ENCODE data around the gene YJEFN3. TPM values are rescaled to one million over a fixed set of nuclear protein-coding genes. Genes with fewer than 3 reads are reported as not detected.
A peak's percentile ranks its signal among the peaks of the same experiment; 100 is the strongest.

The YJEFN3 gene
- total RNA-seq, 1 experiment from 2014 or later = 1.9 TPM

DNA sequence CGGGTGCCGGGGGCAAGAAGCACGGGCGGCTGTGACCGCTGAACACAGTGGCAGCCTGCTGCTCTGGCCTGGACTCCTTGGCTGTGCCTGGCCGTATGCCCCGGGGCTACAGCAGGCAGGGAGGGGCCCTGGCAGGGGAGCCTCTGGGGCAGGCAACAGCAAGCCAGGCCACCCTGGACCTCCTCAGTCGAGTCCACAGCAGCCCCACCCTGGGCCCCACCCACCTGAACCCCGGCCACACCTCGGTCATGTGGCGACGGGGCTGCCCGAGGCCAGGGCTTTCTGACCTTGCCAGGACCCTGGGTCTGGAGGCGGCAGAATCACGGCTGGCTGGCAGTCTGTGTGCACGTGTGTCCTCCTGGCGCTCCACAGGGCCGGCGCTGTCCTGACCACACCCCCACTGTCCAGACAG, 18.0 kb downstream of the YJEFN3 start:
- H3K36me3 ChIP-seq = no peaks in the 10 kb centered on the region
- H3K9me3 ChIP-seq (replicated peaks) = no peaks in the 10 kb centered on the region
- H3K27ac ChIP-seq = no peak overlapping the region
- H3K4me1 ChIP-seq = no peaks in the 10 kb centered on the region
- no peak overlapping the region for H3K4me3 ChIP-seq
- peaks cover 8% of the 10 kb centered on the region; the same call in 1 of the 2 replicates for H3K27me3 ChIP-seq
- no peak for DNase-seq

DNA sequence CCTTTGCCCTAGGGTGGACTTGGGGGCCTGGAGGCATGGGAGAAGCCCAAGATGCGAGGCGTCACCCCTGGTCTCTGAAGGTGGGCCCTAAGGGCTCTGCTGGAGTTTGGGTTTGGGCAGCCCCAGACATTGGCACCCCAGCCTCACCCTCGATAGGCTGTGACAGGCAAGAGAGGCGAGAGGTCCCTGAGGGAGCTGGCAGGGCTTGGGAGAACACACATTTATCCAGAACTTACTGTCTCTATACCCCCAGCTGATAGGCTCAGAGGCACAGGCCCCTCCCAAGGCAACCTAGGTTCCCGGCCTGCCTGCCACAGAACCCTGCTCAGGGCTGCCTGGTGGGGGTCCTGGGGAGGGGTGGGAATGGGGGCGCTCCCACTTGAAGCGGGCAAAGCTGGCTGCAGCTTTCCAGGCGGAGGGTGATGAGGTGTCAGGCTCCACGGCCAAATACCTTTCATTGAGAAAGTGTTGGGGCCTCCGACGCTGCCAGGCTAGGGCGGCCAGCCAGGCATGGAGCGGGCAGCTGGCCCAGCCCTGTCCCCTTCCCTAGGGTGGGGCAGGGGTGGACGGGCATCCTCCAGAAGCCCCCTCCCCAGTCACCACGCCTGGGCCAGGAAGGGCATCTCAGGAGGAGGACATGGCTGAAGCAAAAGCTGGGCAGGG, 19.1 kb downstream of the YJEFN3 start:
- no peaks in the 10 kb centered on the region for H3K36me3 ChIP-seq
- no peak for DNase-seq
- H3K9me3 ChIP-seq (replicated peaks) = no peaks in the 10 kb centered on the region
- peaks cover 8% of the 10 kb centered on the region; the same call in 1 of the 2 replicates for H3K27me3 ChIP-seq
- H3K27ac ChIP-seq = no peak overlapping the region
- no peak overlapping the region for H3K4me3 ChIP-seq
- no peaks in the 10 kb centered on the region for H3K4me1 ChIP-seq

DNA sequence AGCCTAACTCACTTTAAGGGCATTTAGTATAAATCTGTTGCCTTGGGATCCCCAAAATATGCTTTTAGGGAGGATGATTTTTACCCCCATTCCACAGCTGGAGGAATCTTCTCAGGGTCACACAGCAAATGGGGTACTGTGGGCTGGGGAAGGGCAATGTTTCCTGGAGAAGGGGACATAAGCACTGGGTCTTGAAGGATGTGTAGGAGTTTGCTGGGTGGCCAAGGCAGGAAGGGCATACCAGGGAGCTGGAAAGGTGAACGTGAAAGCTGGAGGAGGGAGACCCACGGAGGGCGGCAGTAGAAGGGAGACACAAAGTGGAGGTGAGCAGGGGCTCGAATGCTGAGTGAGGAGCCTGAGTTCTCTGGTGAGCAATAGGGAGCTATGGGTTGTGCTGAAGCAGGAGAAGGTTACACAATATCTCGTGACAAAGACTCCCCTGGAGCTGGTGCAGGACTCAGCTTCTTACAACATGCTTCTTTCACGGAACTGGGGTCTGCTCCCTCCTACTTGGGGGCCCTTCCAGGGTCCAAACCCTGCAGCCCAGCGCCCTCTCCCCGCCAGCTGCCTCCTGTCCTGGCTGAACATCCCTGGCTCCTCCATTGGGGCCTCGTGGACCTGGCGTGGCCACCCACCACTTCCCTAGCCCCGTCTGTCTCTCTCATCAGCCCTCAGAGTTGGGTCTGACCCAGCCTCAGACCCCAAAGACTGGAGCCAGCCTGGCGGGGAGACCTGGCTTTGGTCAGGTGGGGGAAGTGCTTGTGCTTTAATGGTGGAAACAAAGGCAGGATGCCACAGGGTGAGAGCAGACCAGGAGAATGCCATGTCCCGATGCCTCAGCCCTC, 20.4 kb downstream of the YJEFN3 start:
- Histone ChIP-seq H3K4me1 (no peaks in the 10 kb centered on the region), H3K27ac (no peak overlapping the region)
- no peak for DNase-seq

DNA sequence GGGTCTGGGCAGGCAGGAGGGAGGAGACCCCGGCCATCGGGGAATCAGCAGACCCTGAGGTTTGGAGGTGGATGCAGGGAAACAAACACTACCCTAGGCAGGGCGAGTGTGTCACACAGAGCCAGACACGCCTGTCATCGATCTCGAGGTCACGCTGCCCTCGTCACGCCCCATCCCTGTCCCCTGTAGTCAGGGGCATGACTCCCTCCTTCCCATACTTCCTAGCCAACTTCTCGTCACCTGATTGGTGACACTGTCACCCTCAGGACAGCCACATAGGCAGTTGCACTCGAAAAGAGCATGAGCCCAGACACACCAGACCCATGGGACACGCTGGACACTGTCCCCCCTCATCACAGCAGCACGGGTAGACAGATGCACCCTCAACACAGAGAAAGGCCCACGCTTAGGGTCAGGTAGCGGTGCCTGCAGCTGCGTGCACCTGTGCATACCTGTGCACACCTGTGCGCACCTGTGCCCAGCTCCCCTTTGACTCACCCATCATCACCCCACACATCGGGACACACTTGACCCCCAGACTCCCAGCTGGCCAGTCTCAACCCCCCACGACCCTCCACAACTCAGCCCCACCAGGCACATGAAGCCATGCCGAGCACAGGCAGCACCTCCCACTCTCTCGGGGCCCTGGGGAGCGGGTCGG, 21.2 kb downstream of the YJEFN3 start:
- H3K4me3 ChIP-seq = no peak overlapping the region
- no peaks in the 10 kb centered on the region for H3K36me3 ChIP-seq
- no peaks in the 10 kb centered on the region for H3K4me1 ChIP-seq
- DNase-seq = no peak
- no peak overlapping the region for H3K27ac ChIP-seq
- H3K9me3 ChIP-seq (replicated peaks) = no peaks in the 10 kb centered on the region
- peaks cover 8% of the 10 kb centered on the region; the same call in 1 of the 2 replicates for H3K27me3 ChIP-seq

More for the DNA sequence above, 20.4 kb downstream of the YJEFN3 start:
- Histone ChIP-seq H3K9me3 (replicated peaks) (no peaks in the 10 kb centered on the region), H3K27me3 (peaks cover 8% of the 10 kb centered on the region; the same call in 1 of the 2 replicates), H3K36me3 (no peaks in the 10 kb centered on the region), H3K4me3 (no peak overlapping the region)

DNA sequence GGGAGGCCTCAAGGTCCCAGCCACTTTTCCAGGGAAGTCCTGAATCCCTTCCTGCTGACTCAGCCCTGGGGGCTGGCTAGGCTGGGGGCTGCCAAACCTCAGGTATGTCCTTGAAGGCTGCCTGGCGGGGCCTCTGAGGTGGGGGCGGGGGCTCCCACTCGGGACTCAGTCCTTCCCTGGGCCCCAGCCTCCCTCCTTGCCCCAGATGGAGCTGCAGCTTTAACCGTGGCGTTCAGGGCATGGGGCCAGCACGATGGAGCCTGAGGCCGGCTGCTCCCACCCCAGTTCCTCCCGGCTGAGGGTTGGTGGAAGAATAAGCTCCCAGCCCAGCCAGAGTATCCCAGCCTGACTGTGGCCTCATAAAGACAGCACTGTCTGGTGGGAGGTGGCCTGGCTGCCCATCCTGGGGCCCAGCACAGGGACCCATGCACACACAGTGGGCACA, 21.8 kb downstream of the YJEFN3 start:
- peak in 1 of 2 experiments; percentile 31 for DNase-seq
- H3K27ac ChIP-seq = no peak overlapping the region
- no peaks in the 10 kb centered on the region for H3K36me3 ChIP-seq

DNA sequence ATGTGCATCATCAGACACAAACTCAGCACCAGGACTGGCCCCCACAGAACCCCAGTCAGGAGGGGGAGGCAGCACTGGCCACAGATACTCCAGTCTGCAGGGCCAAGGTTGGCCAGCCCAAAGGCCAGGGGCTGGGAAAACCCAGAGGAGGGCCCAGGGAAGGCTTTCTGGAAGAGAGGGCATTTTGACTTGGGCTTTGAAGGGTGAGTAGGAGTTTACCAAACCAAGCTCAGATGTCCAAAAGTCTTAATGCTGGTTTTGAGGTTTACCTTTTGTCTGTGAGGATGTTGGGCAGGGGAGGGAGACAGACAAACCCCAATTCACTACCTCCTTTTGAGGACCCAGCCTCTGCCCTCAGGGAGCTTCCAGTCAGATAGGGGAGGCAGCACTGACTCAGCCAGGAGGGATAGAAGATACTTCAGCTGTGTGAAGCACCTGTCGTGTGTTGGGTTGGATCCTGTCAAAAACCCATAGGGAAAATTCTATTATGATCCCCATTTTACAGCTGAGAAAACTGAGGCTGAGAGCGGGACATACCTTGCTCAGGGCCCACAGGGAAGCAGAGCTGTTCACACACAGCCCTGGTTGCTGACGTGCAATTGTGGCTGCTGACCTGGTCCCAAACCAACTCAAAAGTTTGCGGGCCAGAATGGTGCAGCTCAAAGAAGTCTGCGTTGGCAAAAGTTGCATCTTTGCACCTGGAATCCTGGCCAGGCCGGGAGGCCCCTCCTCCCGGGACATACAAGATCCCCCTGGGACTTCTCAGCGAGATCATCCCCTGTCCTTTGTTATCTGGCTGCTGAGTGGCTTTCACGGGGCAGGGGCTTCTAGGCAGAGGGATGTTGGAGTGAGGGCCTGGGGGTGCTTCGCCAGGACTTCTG, 22.5 kb downstream of the YJEFN3 start:
- Histone ChIP-seq H3K36me3 (no peaks in the 10 kb centered on the region), H3K4me1 (no peaks in the 10 kb centered on the region), H3K4me3 (no peak overlapping the region), H3K9me3 (replicated peaks) (no peaks in the 10 kb centered on the region), H3K27ac (no peak overlapping the region), H3K27me3 (peaks cover 8% of the 10 kb centered on the region; the same call in 1 of the 2 replicates)
- peak in 1 of 2 experiments; percentile 36 for DNase-seq

More for the DNA sequence above, 21.8 kb downstream of the YJEFN3 start:
- no peaks in the 10 kb centered on the region for H3K9me3 ChIP-seq (replicated peaks)
- H3K27me3 ChIP-seq = peaks cover 8% of the 10 kb centered on the region; the same call in 1 of the 2 replicates
- H3K4me1 ChIP-seq = no peaks in the 10 kb centered on the region
- H3K4me3 ChIP-seq = no peak overlapping the region

DNA sequence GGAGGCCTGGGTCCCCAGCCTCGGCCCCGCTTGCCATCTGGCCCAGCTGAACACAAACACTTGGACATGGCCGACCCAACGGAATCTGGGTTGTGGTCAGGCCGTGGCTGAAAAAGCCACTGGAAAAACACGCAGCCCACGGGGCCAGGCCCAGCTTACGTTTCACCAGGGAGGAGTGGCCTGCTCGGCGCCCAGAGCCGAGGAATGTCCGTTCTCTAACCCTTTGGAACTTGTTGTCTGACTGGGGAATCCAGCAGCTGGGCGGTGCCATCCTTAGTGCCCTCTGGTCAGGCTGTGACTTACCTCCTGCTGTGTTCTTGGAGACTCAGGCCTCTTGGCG, 23.1 kb downstream of the YJEFN3 start:
- no peaks in the 10 kb centered on the region for H3K9me3 ChIP-seq (replicated peaks)

DNA sequence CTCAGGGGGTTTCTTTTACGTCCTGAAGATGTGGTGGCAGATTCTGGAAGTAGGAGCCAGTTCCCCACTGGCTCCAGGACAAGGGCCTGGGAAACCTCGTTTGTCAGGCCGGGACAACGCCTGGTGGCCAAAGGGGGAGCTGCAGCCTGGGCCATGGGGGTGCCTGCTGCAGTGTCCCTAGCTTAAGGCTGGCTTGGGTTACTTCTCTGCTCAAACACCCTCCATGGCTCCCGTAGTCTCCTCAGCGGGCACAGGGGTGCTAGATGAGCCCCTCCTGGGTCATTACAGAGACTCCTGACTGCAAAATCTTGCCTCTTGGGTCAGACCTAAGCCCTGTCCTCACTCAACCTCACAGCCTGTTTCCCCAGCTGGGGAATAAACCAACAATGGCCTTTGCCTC, 24.1 kb downstream of the YJEFN3 start:
- Histone ChIP-seq H3K4me3 (no peak overlapping the region), H3K36me3 (no peaks in the 10 kb centered on the region), H3K27ac (no peak overlapping the region), H3K9me3 (replicated peaks) (no peaks in the 10 kb centered on the region), H3K4me1 (no peaks in the 10 kb centered on the region), H3K27me3 (peaks cover 8% of the 10 kb centered on the region; the same call in 1 of the 2 replicates)
- DNase-seq = peak; percentile 51 to 66

More for the DNA sequence above, 23.1 kb downstream of the YJEFN3 start:
- H3K4me1 ChIP-seq = no peaks in the 10 kb centered on the region
- DNase-seq = peak in 1 of 2 experiments; percentile 31
- no peak overlapping the region for H3K27ac ChIP-seq
- peaks cover 8% of the 10 kb centered on the region; the same call in 1 of the 2 replicates for H3K27me3 ChIP-seq
- no peak overlapping the region for H3K4me3 ChIP-seq
- no peaks in the 10 kb centered on the region for H3K36me3 ChIP-seq

DNA sequence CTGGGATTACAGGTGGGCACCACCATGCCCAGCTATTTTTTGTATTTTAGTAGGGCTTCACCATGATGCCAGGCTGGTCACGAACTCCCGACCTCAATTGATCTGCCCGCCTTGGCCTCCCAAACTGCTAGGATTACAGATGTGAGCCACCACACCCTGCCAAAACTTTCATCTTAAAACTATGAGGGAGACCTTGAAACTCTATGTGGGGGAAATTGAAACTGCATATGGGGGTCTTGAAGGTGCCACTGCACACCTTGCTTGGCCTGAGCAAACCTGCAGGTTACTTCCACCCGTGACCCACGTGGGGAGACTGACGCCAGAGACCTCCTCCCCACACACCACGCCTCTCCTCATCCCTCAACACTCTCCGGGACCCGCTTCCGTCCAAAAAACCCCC, 25.0 kb downstream of the YJEFN3 start:
- peaks cover 8% of the 10 kb centered on the region; the same call in 1 of the 2 replicates for H3K27me3 ChIP-seq
- no peaks in the 10 kb centered on the region for H3K4me1 ChIP-seq
- no peak for DNase-seq
- H3K4me3 ChIP-seq = no peak overlapping the region
- no peaks in the 10 kb centered on the region for H3K9me3 ChIP-seq (replicated peaks)
- no peak overlapping the region for H3K27ac ChIP-seq
- no peaks in the 10 kb centered on the region for H3K36me3 ChIP-seq

DNA sequence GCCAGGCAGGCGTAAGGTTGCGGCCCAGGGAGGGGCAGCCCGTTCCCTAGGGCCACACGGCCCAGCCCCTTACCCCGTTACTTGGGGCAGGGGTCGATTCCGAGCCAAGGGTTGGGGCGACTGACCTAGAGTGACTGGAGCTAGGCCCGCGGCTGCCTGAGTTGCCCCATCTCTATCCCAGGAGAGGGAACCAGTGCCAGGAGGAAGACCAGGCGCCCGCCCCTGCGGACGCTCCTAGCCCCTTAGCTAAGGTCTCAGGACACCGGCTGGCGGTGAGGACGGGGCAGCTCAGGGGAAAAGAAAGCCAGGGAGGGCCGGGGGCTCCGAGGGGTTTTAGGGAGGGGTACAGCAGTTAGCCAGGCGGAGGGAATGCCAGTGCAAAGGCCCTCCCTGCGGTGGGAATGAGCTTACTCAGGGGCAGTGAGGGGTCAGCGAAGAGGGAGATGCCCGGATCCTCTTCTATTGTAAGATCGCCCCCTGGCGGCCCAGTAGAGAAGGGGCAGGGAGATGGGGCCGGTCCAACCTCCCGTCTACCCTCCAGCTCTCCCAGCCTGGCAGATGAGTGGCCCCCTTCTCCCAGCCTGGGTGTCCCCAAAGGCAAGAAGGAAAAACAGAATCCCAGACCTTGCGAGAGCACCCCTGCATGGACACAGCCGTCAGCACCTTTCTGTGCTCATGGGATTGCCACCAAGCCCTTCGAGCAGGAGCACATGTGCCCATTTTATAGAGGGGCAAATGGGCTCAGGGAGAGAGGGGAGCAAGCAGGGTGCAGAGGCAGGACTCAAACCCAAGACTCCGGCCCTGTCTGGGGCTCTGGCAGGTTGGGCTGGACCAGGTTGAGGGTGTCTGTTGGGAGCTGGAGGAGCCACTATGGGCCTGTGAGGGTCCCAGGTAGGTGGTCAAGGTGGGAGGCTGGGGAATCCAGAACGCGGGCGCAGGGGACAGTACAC, 25.6 kb downstream of the YJEFN3 start:
- DNase-seq = peak; percentile 60 to 79
- Histone ChIP-seq H3K27ac (no peak overlapping the region), H3K4me1 (no peaks in the 10 kb centered on the region), H3K4me3 (no peak overlapping the region), H3K27me3 (peaks cover 8% of the 10 kb centered on the region; the same call in 1 of the 2 replicates), H3K9me3 (replicated peaks) (no peaks in the 10 kb centered on the region), H3K36me3 (no peaks in the 10 kb centered on the region)

DNA sequence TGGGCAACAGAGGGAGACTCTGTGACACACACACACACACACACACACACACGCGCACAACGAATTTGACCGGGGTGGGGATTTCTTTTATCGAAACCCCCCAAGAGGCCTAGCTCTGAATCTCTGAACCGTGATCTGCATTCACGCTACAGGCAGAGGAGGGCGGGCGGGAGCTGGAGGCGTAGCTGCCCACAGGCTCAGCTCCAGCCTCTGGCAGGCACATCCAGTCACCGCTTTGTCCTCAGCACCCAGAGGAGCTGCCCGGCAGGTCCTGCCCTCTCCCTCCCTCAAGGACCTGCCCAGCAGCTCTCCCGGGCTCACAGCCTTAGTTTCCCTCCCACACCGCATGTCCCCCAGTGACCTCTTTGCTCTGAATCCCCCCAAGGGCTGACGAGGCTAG, 29.3 kb downstream of the YJEFN3 start:
- Histone ChIP-seq H3K4me1 (no peaks in the 10 kb centered on the region), H3K27ac (no peak overlapping the region), H3K4me3 (no peak overlapping the region), H3K9me3 (replicated peaks) (no peaks in the 10 kb centered on the region), H3K36me3 (no peaks in the 10 kb centered on the region), H3K27me3 (no peaks in the 10 kb centered on the region)
- DNase-seq = no peak

DNA sequence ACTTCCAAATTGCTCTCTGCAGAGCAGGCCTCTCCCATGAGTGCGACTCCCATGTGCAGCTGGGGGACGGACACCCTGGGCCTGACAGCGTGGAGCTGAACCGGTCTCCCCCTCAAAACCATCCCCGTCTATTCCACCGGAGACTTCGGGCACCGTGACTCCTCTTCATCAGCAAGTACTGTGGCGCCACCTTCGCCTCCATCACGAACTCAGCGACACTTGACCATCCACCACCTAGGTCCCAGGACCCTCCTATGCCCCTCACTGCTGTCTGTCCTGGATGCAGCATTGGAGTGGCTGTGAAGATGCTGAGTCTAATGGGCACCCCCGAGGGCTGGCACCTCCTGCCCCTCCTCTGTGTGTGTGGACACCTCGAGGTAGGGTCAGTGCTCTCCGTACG, 29.9 kb downstream of the YJEFN3 start:
- Histone ChIP-seq H3K9me3 (replicated peaks) (no peaks in the 10 kb centered on the region), H3K36me3 (no peaks in the 10 kb centered on the region)
- DNase-seq = no peak

DNA sequence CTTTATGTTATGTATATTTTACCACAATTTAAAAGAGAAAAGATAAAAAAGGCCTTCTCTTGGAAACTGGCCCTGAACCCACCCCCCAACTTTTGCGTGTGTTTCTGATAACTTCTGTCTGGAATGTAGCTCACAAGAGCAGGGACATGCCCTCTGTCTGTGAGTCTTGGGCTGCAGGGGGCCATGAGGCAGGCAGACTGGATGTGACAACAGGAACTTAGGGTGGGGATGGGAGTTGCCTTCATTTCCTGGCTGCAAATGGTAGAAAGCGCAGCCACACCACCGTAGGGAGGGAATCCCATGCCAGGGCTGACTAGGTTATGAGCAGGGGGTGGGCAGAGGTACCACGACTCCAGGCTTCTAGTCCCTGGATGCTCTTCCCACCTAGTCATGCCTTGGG, 31.2 kb downstream of the YJEFN3 start:
- Histone ChIP-seq H3K36me3 (no peaks in the 10 kb centered on the region), H3K4me1 (no peaks in the 10 kb centered on the region), H3K4me3 (no peak overlapping the region), H3K27me3 (no peaks in the 10 kb centered on the region), H3K27ac (no peak overlapping the region), H3K9me3 (replicated peaks) (no peaks in the 10 kb centered on the region)
- DNase-seq = no peak

More for the DNA sequence above, 29.9 kb downstream of the YJEFN3 start:
- Histone ChIP-seq H3K27ac (no peak overlapping the region), H3K4me3 (no peak overlapping the region), H3K4me1 (no peaks in the 10 kb centered on the region), H3K27me3 (no peaks in the 10 kb centered on the region)
